ENCODE data around the gene MAP3K15.

MAP3K15 gene

GRCh38 chrX:19541931-19542330 lies 26.6 kb upstream of the MAP3K15 start:
- no peak for DNase-seq (ENCODE audit: low spot score)
- in situ Hi-C loops (cut with MboI; ENCODE audit: low sequenced_read_pairs, unreplicated experiment), result no loop called here
- TF ChIP-seq CTCF (IDR thresholded peaks at IDR 0.05; ENCODE audit: borderline replicate concordance, control extremely low read depth, extremely low read depth, insufficient read depth, missing control alignments), result no peak

- no peak for DNase-seq (ENCODE audit: low spot score)
- no peak for TF ChIP-seq CTCF (IDR thresholded peaks at IDR 0.05; ENCODE audit: borderline replicate concordance, control extremely low read depth, extremely low read depth, insufficient read depth, missing control alignments)
- in situ Hi-C loops (cut with MboI; ENCODE audit: low sequenced_read_pairs, unreplicated experiment), result no loop called here
These were observed 25.9 kb upstream of the MAP3K15 start for GRCh38 chrX:19541196-19541595.

GRCh38 chrX:19540076-19540475 lies 24.8 kb upstream of the MAP3K15 start:
- no peak for DNase-seq (ENCODE audit: low spot score)
- in situ Hi-C loops (cut with MboI; ENCODE audit: low sequenced_read_pairs, unreplicated experiment), result no loop called here
- no peak for TF ChIP-seq CTCF (IDR thresholded peaks at IDR 0.05; ENCODE audit: borderline replicate concordance, control extremely low read depth, extremely low read depth, insufficient read depth, missing control alignments)

- no peak for TF ChIP-seq CTCF (IDR thresholded peaks at IDR 0.05; ENCODE audit: borderline replicate concordance, control extremely low read depth, extremely low read depth, insufficient read depth, missing control alignments)
- no peak for DNase-seq (ENCODE audit: low spot score)
- in situ Hi-C loops (cut with MboI; ENCODE audit: low sequenced_read_pairs, unreplicated experiment), result no loop called here
These were observed 24.4 kb upstream of the MAP3K15 start for GRCh38 chrX:19539665-19540064.

- in situ Hi-C loops (cut with MboI; ENCODE audit: low sequenced_read_pairs, unreplicated experiment), result no loop called here
- no peak for DNase-seq (ENCODE audit: low spot score)
- TF ChIP-seq CTCF (IDR thresholded peaks at IDR 0.05; ENCODE audit: borderline replicate concordance, control extremely low read depth, extremely low read depth, insufficient read depth, missing control alignments), result no peak
These were observed 20.2 kb upstream of the MAP3K15 start for GRCh38 chrX:19535476-19535875.

GRCh38 chrX:19532709-19533108 lies 17.4 kb upstream of the MAP3K15 start:
- DNase-seq (ENCODE audit: low spot score), result no peak
- in situ Hi-C loops (cut with MboI; ENCODE audit: low sequenced_read_pairs, unreplicated experiment), result no loop called here
- no peak for TF ChIP-seq CTCF (IDR thresholded peaks at IDR 0.05; ENCODE audit: borderline replicate concordance, control extremely low read depth, extremely low read depth, insufficient read depth, missing control alignments)

GRCh38 chrX:19517965-19518364 lies 2.7 kb upstream of the MAP3K15 start:
- TF ChIP-seq CTCF (IDR thresholded peaks at IDR 0.05; ENCODE audit: borderline replicate concordance, control extremely low read depth, extremely low read depth, insufficient read depth, missing control alignments), result no peak
- DNase-seq (ENCODE audit: low spot score), result no peak
- in situ Hi-C loops (cut with MboI; ENCODE audit: low sequenced_read_pairs, unreplicated experiment), result no loop called here
